Natural killer cell (primary cell): ENCODE results near the gene PLAAT2. TPM values are rescaled to one million over a fixed set of nuclear protein-coding genes. Genes with fewer than 3 reads are reported as not detected.
A peak's percentile ranks its signal among the peaks of the same experiment; 100 is the strongest.

ENCODE experiments used
- ATAC-seq, 3 donors: fragments of 150-1000 bp in 2 of 3; fragments of 200-7000 bp in 1 of 3; cut with Tn5 transposase; 1 replicate in 1 of 3; 2 replicates in 2 of 3; pipeline ENCODE4 v1.10.0; 2021; ENCODE audit warnings: mild to moderate bottlenecking in 2 of 3, moderate library complexity in 2 of 3
- DNase-seq, 2 donors: peaks; one replicate each; pipeline versions ENCODE4 v3.0.0 to v3.0.0-alpha.2; 2013 to 2021; ENCODE audit warnings: mixed read lengths in 1 of 2
- H3K27ac ChIP-seq: one replicate; pipeline ENCODE4 v1.5.1; 2013; ENCODE audit warnings: mild to moderate bottlenecking, low read length
- H3K27me3 ChIP-seq: one replicate; pipeline ENCODE4 v1.6.1; 2013; ENCODE audit warnings: low read length; ENCODE audit not compliant: control insufficient read depth, insufficient read depth
- H3K36me3 ChIP-seq: one replicate; pipeline ENCODE4 v1.6.1; 2013; ENCODE audit warnings: low read length; ENCODE audit not compliant: control insufficient read depth, insufficient read depth
- H3K4me1 ChIP-seq: one replicate; pipeline ENCODE4 v1.6.1; 2013; ENCODE audit warnings: low read length; ENCODE audit not compliant: control insufficient read depth, insufficient read depth
- H3K4me3 ChIP-seq: one replicate; pipeline ENCODE4 v1.5.1; 2013; ENCODE audit warnings: low read length
- H3K9me3 ChIP-seq: one replicate; pipeline ENCODE4 v1.6.1; 2013; ENCODE audit warnings: low read length; ENCODE audit not compliant: control insufficient read depth, insufficient read depth
- H3K27ac Mint-ChIP-seq, 2 donors: one replicate each; pipeline ENCODE4 v1.8.0; 2022; ENCODE audit warnings: mild to moderate bottlenecking in 2 of 2, mixed read lengths in 2 of 2, moderate library complexity in 1 of 2
- H3K27me3 Mint-ChIP-seq, 2 donors: one replicate each; pipeline ENCODE4 v1.8.0; 2022; ENCODE audit warnings: low read depth in 2 of 2, mixed read lengths in 2 of 2
- H3K36me3 Mint-ChIP-seq: one replicate; pipeline ENCODE4 v1.8.0; 2022; ENCODE audit warnings: mixed read lengths
- H3K4me1 Mint-ChIP-seq, 2 donors: one replicate each; pipeline ENCODE4 v1.8.0; 2022; ENCODE audit warnings: mixed read lengths in 2 of 2
- H3K4me3 Mint-ChIP-seq: one replicate; pipeline ENCODE4 v1.8.0; 2022; ENCODE audit warnings: mild to moderate bottlenecking, moderate library complexity, mixed read lengths
- H3K9me3 Mint-ChIP-seq, 2 donors: one replicate each; pipeline ENCODE4 v1.8.0; 2022; ENCODE audit warnings: mixed read lengths in 2 of 2
- CTCF ChIP-seq: fragments of 200-600 bp; IDR thresholded peaks from one replicate; pipeline ENCODE4 v1.8.0; 2022; ENCODE audit warnings: antibody characterized with exemption
- WGBS: methylation state at CpG from one replicate; pipeline ENCODE4 v1.1.7; 2013; ENCODE audit warnings: missing lambda C conversion rate; ENCODE audit not compliant: insufficient coverage; 5-methylcytosine and 5-hydroxymethylcytosine counted together
- intact Hi-C: fragments of 100-400 bp; cut with micrococcal nuclease; formaldehyde crosslinking; loops from one replicate; pipeline ENCODE4 v1.14.2; 2022
- total RNA-seq, 4 donors: library from RNA; stranded (reverse); fragments of 120-200 nt in 1 of 4; gene quantifications; one replicate each; pipeline versions ENCODE4 v1.2.3 to v1.2.4, GENCODE V29; 2013 to 2022

PLAAT2 gene
- total RNA-seq, 3 donors from 2014 or later (not counting 1 experiment from before 2014, with no cell fraction given): 1.6 to 5.6 (median 4.6) TPM

GRCh38 chr11:63610604-63611394, 47.6 kb upstream of the PLAAT2 start:
- no peaks in the 10 kb centered on the region for H3K27me3 Mint-ChIP-seq
- no peaks in the 10 kb centered on the region for H3K9me3 Mint-ChIP-seq
- DNase-seq (no peak), ATAC-seq (no peak)
- Histone ChIP-seq H3K4me1 (peaks cover 19% of the 10 kb centered on the region), H3K27me3 (no peaks in the 10 kb centered on the region), H3K27ac (no peak overlapping the region), H3K4me3 (no peak overlapping the region), H3K36me3 (no peaks in the 10 kb centered on the region), H3K9me3 (no peaks in the 10 kb centered on the region)
- intact Hi-C loops: loop anchor here (5.0 kb wide), 3 partner anchors 38 to 73 kb away; partner anchors contain the start of gene PLAAT4
- no peaks in the 10 kb centered on the region for H3K36me3 Mint-ChIP-seq
- H3K4me1 Mint-ChIP-seq: peaks cover 30 to 50% of the 10 kb centered on the region in 2 donors
- WGBS: 86% methylated on average over 14 of the region's 14 CpGs
- no peak overlapping the region for H3K4me3 Mint-ChIP-seq
- TF ChIP-seq CTCF: no peak
- H3K27ac Mint-ChIP-seq: peak overlapping the region; percentile 76 to 91

GRCh38 chr11:63609971-63610580, 46.9 kb upstream of the PLAAT2 start:
- no peak for TF ChIP-seq CTCF
- H3K36me3 ChIP-seq: no peaks in the 10 kb centered on the region
- no peak for ATAC-seq
- no peaks in the 10 kb centered on the region for H3K9me3 Mint-ChIP-seq
- no peaks in the 10 kb centered on the region for H3K27me3 ChIP-seq
- peak overlapping the region; percentile 76 to 91 for H3K27ac Mint-ChIP-seq
- intact Hi-C loops: loop anchor here (5.0 kb wide), 3 partner anchors 38 to 73 kb away; partner anchors contain the start of gene PLAAT4
- no peaks in the 10 kb centered on the region for H3K36me3 Mint-ChIP-seq
- H3K9me3 ChIP-seq: no peaks in the 10 kb centered on the region
- no peak for DNase-seq
- WGBS: 93% methylated on average over 14 of the region's 14 CpGs
- peaks cover 19% of the 10 kb centered on the region for H3K4me1 ChIP-seq
- H3K27me3 Mint-ChIP-seq: no peaks in the 10 kb centered on the region
- peaks cover 30 to 50% of the 10 kb centered on the region in 2 donors for H3K4me1 Mint-ChIP-seq
- no peak overlapping the region for H3K4me3 ChIP-seq
- H3K27ac ChIP-seq: no peak overlapping the region
- H3K4me3 Mint-ChIP-seq: no peak overlapping the region

- intact Hi-C loops: no loop called here
- H3K4me1 Mint-ChIP-seq: peaks cover 30 to 48% of the 10 kb centered on the region in 2 donors
- ATAC-seq: no peak
- Histone ChIP-seq H3K4me3 (no peak overlapping the region), H3K36me3 (no peaks in the 10 kb centered on the region), H3K27me3 (no peaks in the 10 kb centered on the region), H3K27ac (no peak overlapping the region), H3K4me1 (peaks cover 19% of the 10 kb centered on the region), H3K9me3 (no peaks in the 10 kb centered on the region)
- WGBS: 76% methylated on average over 3 of the region's 4 CpGs
- no peak for DNase-seq
- no peaks in the 10 kb centered on the region for H3K9me3 Mint-ChIP-seq
- H3K27me3 Mint-ChIP-seq: no peaks in the 10 kb centered on the region
- no peaks in the 10 kb centered on the region for H3K36me3 Mint-ChIP-seq
- H3K4me3 Mint-ChIP-seq: no peak overlapping the region
- no peak for TF ChIP-seq CTCF
- peak overlapping the region; percentile 76 to 91 for H3K27ac Mint-ChIP-seq
Observed at GRCh38 chr11:63609536-63609935, 46.4 kb upstream of the PLAAT2 start.
